Measurements from ENCODE around the gene FGF12.

The FGF12 gene

GRCh38 chr3:192687488-192688152 lies 39.7 kb downstream of the FGF12 start:
- in situ Hi-C loops (cut with HindIII; ENCODE audit: low sequenced_read_pairs): no loop called here
- no peak for DNase-seq (ENCODE audit: low read depth)
- H3K4me3 ChIP-seq (ENCODE audit: low read depth, low read length): no peak overlapping the region
- no peak for TF ChIP-seq CTCF (IDR thresholded peaks at IDR 0.05; ENCODE audit: low read depth, low read length, missing control alignments)

- no peak overlapping the region for H3K4me3 ChIP-seq (ENCODE audit: low read depth, low read length)
- DNase-seq (ENCODE audit: low read depth): no peak
- TF ChIP-seq CTCF (IDR thresholded peaks at IDR 0.05; ENCODE audit: low read depth, low read length, missing control alignments): no peak
- in situ Hi-C loops (cut with HindIII; ENCODE audit: low sequenced_read_pairs): no loop called here
These were observed 41.5 kb downstream of the FGF12 start for GRCh38 chr3:192685801-192686200.

DNA sequence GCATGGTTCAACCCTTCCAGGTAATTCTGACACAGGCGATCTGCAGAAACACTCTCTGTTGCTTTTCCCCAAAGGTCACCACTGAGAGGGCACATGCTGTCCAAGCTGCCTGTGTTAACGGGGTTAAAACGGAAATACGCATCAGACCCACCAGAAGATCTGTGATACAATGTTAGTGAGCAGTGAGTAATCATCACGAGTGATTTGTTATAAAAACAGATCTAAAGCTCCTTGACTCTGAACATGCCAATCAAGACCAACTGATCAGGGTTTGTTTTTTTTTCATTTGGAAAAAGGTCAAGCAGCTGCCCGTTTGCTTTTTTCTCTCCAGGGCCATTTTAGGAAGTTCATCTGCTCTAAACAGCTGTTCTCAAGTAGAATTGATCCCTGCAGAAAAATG lies 43.2 kb downstream of the FGF12 start:
- in situ Hi-C loops (cut with HindIII; ENCODE audit: low sequenced_read_pairs): no loop called here
- no peak for TF ChIP-seq CTCF (IDR thresholded peaks at IDR 0.05; ENCODE audit: low read depth, low read length, missing control alignments)
- no peak for DNase-seq (ENCODE audit: low read depth)
- no peak overlapping the region for H3K4me3 ChIP-seq (ENCODE audit: low read depth, low read length)

DNA sequence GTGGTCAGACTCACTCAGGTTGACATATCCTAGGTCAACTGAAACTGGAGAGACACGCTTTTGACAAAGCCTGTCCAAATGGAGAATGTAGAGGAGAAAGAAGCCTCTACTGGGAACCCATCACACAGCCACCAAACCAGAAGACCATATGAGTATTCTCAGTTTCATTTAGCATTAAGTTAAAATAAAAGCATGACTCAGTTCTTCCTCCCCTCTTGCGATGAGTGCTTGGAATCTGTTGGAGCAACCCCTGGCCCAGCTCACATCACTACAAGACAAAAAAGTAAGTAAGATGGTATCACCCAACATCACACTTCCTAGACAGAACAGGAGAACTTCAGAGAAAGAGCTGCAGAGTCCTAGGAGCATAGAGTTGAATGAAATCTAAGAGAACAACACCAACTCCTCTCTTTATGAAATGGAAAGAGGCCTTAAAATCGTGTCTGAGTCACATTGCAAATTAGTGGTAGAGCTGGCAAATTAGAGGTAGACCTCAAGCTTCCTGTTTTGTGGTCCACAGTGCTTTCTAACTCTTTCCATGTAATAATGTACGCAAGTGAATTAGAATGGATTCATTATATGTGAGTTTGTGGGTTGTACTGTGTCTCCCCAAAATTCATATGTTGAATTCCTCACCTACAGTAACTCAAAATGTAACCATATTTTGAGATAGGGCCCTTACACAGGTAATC lies 51.2 kb downstream of the FGF12 start:
- no peak for TF ChIP-seq CTCF (IDR thresholded peaks at IDR 0.05; ENCODE audit: low read depth, low read length, missing control alignments)
- DNase-seq (ENCODE audit: low read depth): no peak
- no peak overlapping the region for H3K4me3 ChIP-seq (ENCODE audit: low read depth, low read length)
- in situ Hi-C loops (cut with HindIII; ENCODE audit: low sequenced_read_pairs): no loop called here

DNA sequence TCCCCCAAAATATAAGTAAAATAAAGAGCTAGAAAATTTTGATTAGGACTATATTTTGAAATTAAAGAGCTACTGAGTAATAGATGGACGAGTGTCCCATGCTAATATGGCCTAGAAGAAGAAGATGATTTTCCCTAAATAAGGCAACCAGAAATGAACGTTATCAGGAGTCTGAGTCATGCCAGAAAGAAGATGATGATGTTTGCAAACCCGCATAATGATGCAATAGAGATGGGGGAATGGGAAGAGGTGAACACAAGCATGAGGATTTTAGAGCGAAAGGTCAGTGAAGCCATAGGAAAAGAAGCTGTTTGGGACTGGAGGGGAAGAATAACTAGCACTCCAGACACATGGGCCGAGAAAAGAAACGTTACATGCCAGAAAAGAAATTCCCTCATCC lies 71.7 kb downstream of the FGF12 start:
- no peak for DNase-seq (ENCODE audit: low read depth)
- TF ChIP-seq CTCF (IDR thresholded peaks at IDR 0.05; ENCODE audit: low read depth, low read length, missing control alignments): no peak
- no peak overlapping the region for H3K4me3 ChIP-seq (ENCODE audit: low read depth, low read length)
- in situ Hi-C loops (cut with HindIII; ENCODE audit: low sequenced_read_pairs): no loop called here

- in situ Hi-C loops (cut with HindIII; ENCODE audit: low sequenced_read_pairs): no loop called here
- DNase-seq (ENCODE audit: low read depth): no peak
- no peak for TF ChIP-seq CTCF (IDR thresholded peaks at IDR 0.05; ENCODE audit: low read depth, low read length, missing control alignments)
- no peak overlapping the region for H3K4me3 ChIP-seq (ENCODE audit: low read depth, low read length)
These were observed 72.3 kb downstream of the FGF12 start for GRCh38 chr3:192655040-192655439.

Measured in astrocyte of the cerebellum (primary cell).